GM19467 (cell line): ENCODE results near the gene ZNF529.
"Not testable (repeated sequence)": the region's sequence is repeated elsewhere in the genome, so short reads cannot be mapped to it uniquely, and the experiment has no call there.

Source experiments
- ATAC-seq: cut with Tn5 transposase; IDR thresholded peaks from one replicate; pipeline ENCODE4 v1.9.1; 2021; ENCODE audit warnings: mild to moderate bottlenecking, moderate library complexity; ENCODE audit not compliant: unreplicated experiment

Gene ZNF529

GRCh38 chr19:36573020-36573894 lies at the start of gene ZNF529:
Gene ZNF529 (minus strand): TSS chr19:36573292. CDS start chr19:36572346, 946 bp downstream.
- ATAC-seq = peak; percentile 92

GRCh38 chr19:36605877-36606478 lies 32.9 kb upstream of the ZNF529 start:
- peak; percentile 10 for ATAC-seq

- peak; percentile 61 for ATAC-seq
Measured at GRCh38 chr19:36605101-36605876, 32.2 kb upstream of the ZNF529 start, which contains the start of gene ZNF382. Gene ZNF382 (plus strand): TSS chr19:36605313. CDS start chr19:36609915, 4,602 bp downstream.

- ATAC-seq = peak; percentile 56
Measured at GRCh38 chr19:36604656-36605100, 31.6 kb upstream of the ZNF529 start.

- ATAC-seq = not testable (repeated sequence)
Measured at GRCh38 chr19:36602681-36603080, 29.6 kb upstream of the ZNF529 start.

GRCh38 chr19:36579255-36579654 lies 6.2 kb upstream of the ZNF529 start:
- ATAC-seq = no peak

GRCh38 chr19:36577271-36577996 lies 4.3 kb upstream of the ZNF529 start:
- ATAC-seq = no peak

GRCh38 chr19:36574741-36575140 lies 1.6 kb upstream of the ZNF529 start:
- no peak for ATAC-seq

GRCh38 chr19:36573895-36574720 lies 1.0 kb upstream of the ZNF529 start:
- no peak for ATAC-seq

GRCh38 chr19:36572593-36573019 lies 486 bp downstream of the ZNF529 start:
- ATAC-seq = no peak

- ATAC-seq = no peak
Measured at GRCh38 chr19:36564391-36564790, 8.7 kb downstream of the ZNF529 start.

GRCh38 chr19:36547001-36547732 lies 25.9 kb downstream of the ZNF529 start:
- no peak for ATAC-seq

- peak; percentile 27 for ATAC-seq
Measured at GRCh38 chr19:36528921-36529518, 44.1 kb downstream of the ZNF529 start.

- ATAC-seq = peak; percentile 90
Measured at GRCh38 chr19:36528194-36528920, 44.7 kb downstream of the ZNF529 start, which contains the start of gene ZNF260. Gene ZNF260 (minus strand): TSS chr19:36528271. CDS start chr19:36515238, 13,033 bp downstream.

- ATAC-seq = no peak
Measured at GRCh38 chr19:36527873-36528193, 45.3 kb downstream of the ZNF529 start.

GRCh38 chr19:36527341-36527740 lies 45.8 kb downstream of the ZNF529 start:
- no peak for ATAC-seq

- no peak for ATAC-seq
Measured at GRCh38 chr19:36526581-36526980, 46.5 kb downstream of the ZNF529 start.

- no peak for ATAC-seq
Measured at GRCh38 chr19:36524617-36525016, 48.5 kb downstream of the ZNF529 start.
